B cell (primary cell): ENCODE results near the gene TUBA4B.

Experiments used
- CTCF ChIP-seq: fragments of 200-600 bp; IDR thresholded peaks from one replicate; pipeline ENCODE4 v1.8.0; 2022; ENCODE audit warnings: antibody characterized with exemption, mild to moderate bottlenecking
- EZH2 ChIP-seq: IDR thresholded peaks from 2 replicates; pipeline ENCODE4 v1.6.1; 2012; ENCODE audit warnings: borderline replicate concordance, low read depth, mild to moderate bottlenecking, moderate library complexity, low read length; ENCODE audit not compliant: insufficient read depth, poor library complexity, severe bottlenecking

- TF ChIP-seq CTCF (no peak), EZH2 (no peak)
These were observed 19.3 kb downstream of the TUBA4B start for GRCh38 chr2:219272356-219272755.
